ENCODE results near the gene NCAM1. TPM values are rescaled to one million over a fixed set of nuclear protein-coding genes. Genes with fewer than 3 reads are reported as not detected.

The NCAM1 gene
- total RNA-seq, 1 donor from 2014 or later = 27.3 TPM

GRCh38 chr11:113279591-113279990 lies 318.4 kb downstream of the NCAM1 start:
- Mint-ChIP-seq H3K27me3 (peaks cover 4% of the 10 kb centered on the region), H3K27ac (no peak overlapping the region), H3K4me3 (ENCODE audit: low read depth) (no peak overlapping the region), H3K4me1 (ENCODE audit: low read depth) (no peaks in the 10 kb centered on the region), H3K9me3 (ENCODE audit: low read depth) (no peaks in the 10 kb centered on the region), H3K36me3 (ENCODE audit: insufficient read depth) (no peaks in the 10 kb centered on the region)
- no peak for DNase-seq (ENCODE audit: low spot score, unreplicated experiment)
- no peak for TF ChIP-seq CTCF (IDR thresholded peaks at IDR 0.05; ENCODE audit: unreplicated experiment)

- no peaks in the 10 kb centered on the region for H3K36me3 Mint-ChIP-seq (ENCODE audit: insufficient read depth)
These were observed 320.0 kb downstream of the NCAM1 start for GRCh38 chr11:113281052-113281725.

GRCh38 chr11:113282898-113283437 lies 321.7 kb downstream of the NCAM1 start:
- Mint-ChIP-seq H3K27ac (no peak overlapping the region), H3K4me1 (ENCODE audit: low read depth) (peaks cover 2% of the 10 kb centered on the region), H3K9me3 (ENCODE audit: low read depth) (no peaks in the 10 kb centered on the region), H3K27me3 (peaks cover 4% of the 10 kb centered on the region), H3K4me3 (ENCODE audit: low read depth) (no peak overlapping the region), H3K36me3 (ENCODE audit: insufficient read depth) (no peaks in the 10 kb centered on the region)
- DNase-seq (ENCODE audit: low spot score, unreplicated experiment) = no peak
- TF ChIP-seq CTCF (IDR thresholded peaks at IDR 0.05; ENCODE audit: unreplicated experiment) = no peak

More at GRCh38 chr11:113281052-113281725, 320.0 kb downstream of the NCAM1 start:
- Mint-ChIP-seq H3K9me3 (ENCODE audit: low read depth) (no peaks in the 10 kb centered on the region), H3K4me1 (ENCODE audit: low read depth) (no peaks in the 10 kb centered on the region), H3K27ac (no peak overlapping the region), H3K27me3 (peaks cover 4% of the 10 kb centered on the region), H3K4me3 (ENCODE audit: low read depth) (no peak overlapping the region)
- no peak for TF ChIP-seq CTCF (IDR thresholded peaks at IDR 0.05; ENCODE audit: unreplicated experiment)
- DNase-seq (ENCODE audit: low spot score, unreplicated experiment) = no peak

- no peak overlapping the region for H3K4me3 Mint-ChIP-seq (ENCODE audit: low read depth)
- H3K27me3 Mint-ChIP-seq = peaks cover 4% of the 10 kb centered on the region
- H3K27ac Mint-ChIP-seq = no peak overlapping the region
- H3K9me3 Mint-ChIP-seq (ENCODE audit: low read depth) = no peaks in the 10 kb centered on the region
- TF ChIP-seq CTCF (IDR thresholded peaks at IDR 0.05; ENCODE audit: unreplicated experiment) = no peak
- H3K4me1 Mint-ChIP-seq (ENCODE audit: low read depth) = peaks cover 4% of the 10 kb centered on the region
- no peak for DNase-seq (ENCODE audit: low spot score, unreplicated experiment)
- H3K36me3 Mint-ChIP-seq (ENCODE audit: insufficient read depth) = no peaks in the 10 kb centered on the region
These were observed 322.7 kb downstream of the NCAM1 start for GRCh38 chr11:113283881-113284280.

GRCh38 chr11:113286009-113286408 lies 324.8 kb downstream of the NCAM1 start:
- Mint-ChIP-seq H3K36me3 (ENCODE audit: insufficient read depth) (no peaks in the 10 kb centered on the region), H3K27me3 (no peaks in the 10 kb centered on the region), H3K27ac (no peak overlapping the region), H3K9me3 (ENCODE audit: low read depth) (no peaks in the 10 kb centered on the region), H3K4me1 (ENCODE audit: low read depth) (peaks cover 4% of the 10 kb centered on the region), H3K4me3 (ENCODE audit: low read depth) (no peak overlapping the region)
- no peak for DNase-seq (ENCODE audit: low spot score, unreplicated experiment)
- TF ChIP-seq CTCF (IDR thresholded peaks at IDR 0.05; ENCODE audit: unreplicated experiment) = no peak

Measured in progenitor cell of endocrine pancreas (in vitro differentiated cells).